CD4-positive, alpha-beta T cell treated with Interleukin-4 for 4 hours (primary cell): ENCODE results near the gene CD3G.
"Not testable (repeated sequence)": the region's sequence is repeated elsewhere in the genome, so short reads cannot be mapped to it uniquely, and the experiment has no call there.

Experiments
- DNase-seq: peaks from one replicate; pipeline ENCODE4 v3.0.0-alpha.2; 2020

Gene CD3G

GRCh38 chr11:118343981-118344515 is at the start of gene CD3G:
Gene CD3G (plus strand): TSS chr11:118344344. CDS start chr11:118344424, 80 bp downstream.
- peak; percentile 83 for DNase-seq

GRCh38 chr11:118295199-118295598 is 48.9 kb upstream of the CD3G start:
- DNase-seq = no peak

GRCh38 chr11:118295815-118296454 is 48.2 kb upstream of the CD3G start:
- DNase-seq = peak; percentile 79

GRCh38 chr11:118301600-118302195 is 42.4 kb upstream of the CD3G start:
- DNase-seq = no peak

GRCh38 chr11:118304227-118304567 is 39.9 kb upstream of the CD3G start:
- no peak for DNase-seq

GRCh38 chr11:118304568-118305248 is 39.4 kb upstream of the CD3G start, which contains the start of gene CD3E:
Gene CD3E (plus strand): TSS chr11:118304730. CDS start chr11:118304953, 223 bp downstream.
- DNase-seq = peak; percentile 75

- peak; percentile 74 for DNase-seq
Measured at GRCh38 chr11:118305726-118306125, 38.4 kb upstream of the CD3G start.

- peak; percentile 42 for DNase-seq
Measured at GRCh38 chr11:118306556-118306955, 37.6 kb upstream of the CD3G start.

GRCh38 chr11:118308995-118309528 is 35.1 kb upstream of the CD3G start:
- DNase-seq = not testable (repeated sequence)

- DNase-seq = no peak
Measured at GRCh38 chr11:118310271-118310670, 33.9 kb upstream of the CD3G start.

- no peak for DNase-seq
Measured at GRCh38 chr11:118310781-118311485, 33.2 kb upstream of the CD3G start.

- DNase-seq = no peak
Measured at GRCh38 chr11:118311518-118311917, 32.6 kb upstream of the CD3G start.

GRCh38 chr11:118312328-118312727 is 31.8 kb upstream of the CD3G start:
- DNase-seq = no peak

GRCh38 chr11:118313242-118313641 is 30.9 kb upstream of the CD3G start:
- no peak for DNase-seq

- no peak for DNase-seq
Measured at GRCh38 chr11:118314988-118315411, 29.1 kb upstream of the CD3G start.

- no peak for DNase-seq
Measured at GRCh38 chr11:118318124-118318523, 26.0 kb upstream of the CD3G start.

- no peak for DNase-seq
Measured at GRCh38 chr11:118318581-118319336, 25.4 kb upstream of the CD3G start.

- DNase-seq = no peak
Measured at GRCh38 chr11:118319337-118319707, 24.8 kb upstream of the CD3G start.

- DNase-seq = no peak
Measured at GRCh38 chr11:118320515-118320914, 23.6 kb upstream of the CD3G start.

GRCh38 chr11:118321386-118322082 is 22.6 kb upstream of the CD3G start:
- DNase-seq = no peak

GRCh38 chr11:118322721-118323120 is 21.4 kb upstream of the CD3G start:
- no peak for DNase-seq

GRCh38 chr11:118325283-118325682 is 18.9 kb upstream of the CD3G start:
- DNase-seq = no peak
